Measurements from ENCODE around the gene PLTP.

PLTP gene

GRCh38 chr20:45905505-45906079 is 6.4 kb downstream of the PLTP start (continued):
- TF ChIP-seq AEBP2 (tag by site-specific recombination; IDR thresholded peaks at IDR 0.05; ENCODE audit: borderline replicate concordance) (no peak), ZNF324 (tag by site-specific recombination; IDR thresholded peaks at IDR 0.05) (no peak), ZNF473 (tag by site-specific recombination; IDR thresholded peaks at IDR 0.05) (no peak), ZNF280D (tag by site-specific recombination; IDR thresholded peaks at IDR 0.05) (no peak), ZNF155 (tag by site-specific recombination; IDR thresholded peaks at IDR 0.05) (no peak), MEIS1 (CRISPR knock-in tag; IDR thresholded peaks at IDR 0.05; ENCODE audit: borderline replicate concordance) (no peak), ZNF280C (tag by site-specific recombination; IDR thresholded peaks at IDR 0.05) (no peak), ZNF777 (tag by site-specific recombination; IDR thresholded peaks at IDR 0.05; ENCODE audit: borderline replicate concordance) (no peak), INSM2 (tag by site-specific recombination; IDR thresholded peaks at IDR 0.05) (peak; percentile 88), BCL6B (tag by site-specific recombination; IDR thresholded peaks at IDR 0.05) (no peak), ZNF398 (tag by site-specific recombination; IDR thresholded peaks at IDR 0.05) (no peak), ZNF76 (tag by site-specific recombination; IDR thresholded peaks at IDR 0.05; ENCODE audit: borderline replicate concordance, low read depth) (no peak), ZNF221 (tag by site-specific recombination; IDR thresholded peaks at IDR 0.05; ENCODE audit: borderline replicate concordance) (no peak), ZBTB26 (tag by site-specific recombination; optimal IDR thresholded peaks at IDR 0.05) (no peak), ZNF112 (tag by site-specific recombination; IDR thresholded peaks at IDR 0.05) (no peak), SETDB1 (IDR thresholded peaks at IDR 0.05; ENCODE audit: insufficient read length, low read length) (no peak), ZNF626 (tag by site-specific recombination; IDR thresholded peaks at IDR 0.05) (no peak), HIC1 (tag by site-specific recombination; IDR thresholded peaks at IDR 0.05) (0 out of 2 replicates have a peak, but pooled peaks have one; percentile 18), PRDM4 (tag by site-specific recombination; IDR thresholded peaks at IDR 0.05) (no peak)
